Measurements from ENCODE around the gene ABHD16B.
"Not testable (repeated sequence)": the region's sequence is repeated elsewhere in the genome, so short reads cannot be mapped to it uniquely, and the experiment has no call there.

- TF ChIP-seq EZH2phosphoT487 (IDR thresholded peaks at IDR 0.05; ENCODE audit: insufficient read depth, low read depth); EZH2 (IDR thresholded peaks at IDR 0.05; ENCODE audit: insufficient read depth, poor library complexity, severe bottlenecking): not testable (repeated sequence)
Observed at GRCh38 chr20:63851548-63851943, 9.8 kb upstream of the ABHD16B start.

All from GM23248 (cell line).